Esophagus (tissue), 2 donors: ENCODE data around the gene PDK1. TPM values are rescaled to one million over a fixed set of nuclear protein-coding genes. Genes with fewer than 3 reads are reported as not detected.
"Not testable (repeated sequence)": the region's sequence is repeated elsewhere in the genome, so short reads cannot be mapped to it uniquely, and the experiment has no call there.

Source experiments
- H3K27ac ChIP-seq, 2 donors: one replicate each; pipeline ENCODE4 v1.5.1; 2013; ENCODE audit warnings: low read depth in 2 of 2, mild to moderate bottlenecking in 2 of 2, inconsistent platforms in 1 of 2, low read length in 1 of 2, moderate library complexity in 1 of 2
- H3K27me3 ChIP-seq, 2 donors: one replicate each; pipeline ENCODE4 v1.6.1; 2013; ENCODE audit warnings: low read length in 2 of 2, control low read depth in 1 of 2, mild to moderate bottlenecking in 1 of 2; ENCODE audit not compliant: insufficient read depth in 2 of 2, control insufficient read depth in 1 of 2
- H3K36me3 ChIP-seq, 2 donors: one replicate each; pipeline ENCODE4 v1.6.1; 2013; ENCODE audit warnings: low read length in 1 of 2; ENCODE audit not compliant: control insufficient read depth in 2 of 2, insufficient read depth in 2 of 2
- H3K4me1 ChIP-seq, 2 donors: one replicate each; pipeline ENCODE4 v1.6.1; 2013; ENCODE audit warnings: low read length in 1 of 2; ENCODE audit not compliant: control insufficient read depth in 2 of 2, insufficient read depth in 2 of 2
- H3K4me3 ChIP-seq, 2 donors: one replicate each; pipeline ENCODE4 v1.5.1; 2013; ENCODE audit warnings: low read length in 2 of 2, mild to moderate bottlenecking in 2 of 2, low read depth in 1 of 2, moderate library complexity in 1 of 2
- H3K9me3 ChIP-seq, 2 donors: one replicate each; pipeline ENCODE4 v1.6.1; 2013; ENCODE audit warnings: mild to moderate bottlenecking in 2 of 2, low read depth in 1 of 2, low read length in 1 of 2, moderate library complexity in 1 of 2; ENCODE audit not compliant: control insufficient read depth in 2 of 2, insufficient read depth in 1 of 2
- WGBS, 2 donors: extraction: QIAGEN DNeasy Blood & Tissue Kit; methylation state at CpG; one replicate each; pipeline ENCODE4 v1.1.7; 2013; 5-methylcytosine and 5-hydroxymethylcytosine counted together
- polyA plus RNA-seq, 2 donors: library from polyadenylated mRNA; stranded (reverse); fragments of 200-250 nt; gene quantifications; one replicate each; pipeline ENCODE4 v1.2.3, GENCODE V29; 2013
- donor health status: healthy with polysubstance abuse.
- donor health status: Bipolar disorder and iron deficiency.

Gene PDK1
- polyA plus RNA-seq, 2 donors = 3.7 to 5.4 TPM

DNA sequence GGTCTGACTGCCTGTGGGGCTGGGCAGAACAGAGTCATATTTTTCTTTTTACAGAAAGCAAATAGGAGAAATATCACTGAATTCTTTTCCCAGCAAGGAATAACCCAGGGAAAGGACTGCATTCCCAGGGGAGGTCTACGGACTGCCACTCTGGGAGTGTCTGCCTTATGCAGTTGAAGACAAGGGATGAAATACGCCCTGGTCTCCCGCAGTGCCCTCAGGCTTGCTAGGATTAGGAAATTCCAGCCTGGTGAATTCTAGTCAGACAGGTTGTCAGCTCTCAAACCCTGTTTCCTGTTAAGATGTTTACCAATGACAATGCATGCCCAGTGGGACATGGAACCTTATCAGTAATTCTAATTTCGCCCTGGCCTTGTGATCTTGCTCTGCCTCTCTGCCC lies 30.3 kb upstream of the PDK1 start:
- H3K27me3 ChIP-seq = no peaks in the 10 kb centered on the region
- no peak overlapping the region for H3K4me3 ChIP-seq
- no peaks in the 10 kb centered on the region for H3K4me1 ChIP-seq
- peaks cover 2 to 4% of the 10 kb centered on the region in 2 donors for H3K9me3 ChIP-seq
- no peaks in the 10 kb centered on the region for H3K36me3 ChIP-seq
- no peak overlapping the region for H3K27ac ChIP-seq
- WGBS, 2 donors = 91 to 93% methylated on average over 4 of the region's 4 CpGs

DNA sequence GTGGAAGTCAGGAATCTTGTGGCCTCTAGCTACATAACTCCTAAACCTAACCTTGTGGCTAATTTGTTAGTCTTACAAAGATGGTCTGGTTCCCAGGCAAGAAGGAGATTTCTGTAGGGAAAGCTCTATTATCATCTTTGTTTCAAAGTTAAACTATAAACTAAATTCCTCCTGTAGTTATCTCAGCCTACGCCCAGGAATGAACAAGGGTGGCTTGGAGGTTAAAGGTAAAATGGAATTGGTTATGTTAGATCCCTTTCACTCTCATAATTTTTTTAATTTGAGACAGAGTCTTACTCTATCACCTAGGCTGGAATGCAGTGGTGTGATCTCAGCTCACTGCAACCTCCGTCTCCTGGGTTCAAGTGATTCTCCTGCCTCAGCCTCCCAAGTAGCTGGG lies 24.6 kb upstream of the PDK1 start:
- Histone ChIP-seq H3K36me3 (no peaks in the 10 kb centered on the region), H3K4me1 (no peaks in the 10 kb centered on the region), H3K4me3 (no peak overlapping the region), H3K9me3 (peaks cover under 1 to 2% of the 10 kb centered on the region in 2 donors), H3K27ac (no peak overlapping the region), H3K27me3 (no peaks in the 10 kb centered on the region)
- WGBS, 2 donors = 93 to 94% methylated on average over 2 of the region's 2 CpGs

DNA sequence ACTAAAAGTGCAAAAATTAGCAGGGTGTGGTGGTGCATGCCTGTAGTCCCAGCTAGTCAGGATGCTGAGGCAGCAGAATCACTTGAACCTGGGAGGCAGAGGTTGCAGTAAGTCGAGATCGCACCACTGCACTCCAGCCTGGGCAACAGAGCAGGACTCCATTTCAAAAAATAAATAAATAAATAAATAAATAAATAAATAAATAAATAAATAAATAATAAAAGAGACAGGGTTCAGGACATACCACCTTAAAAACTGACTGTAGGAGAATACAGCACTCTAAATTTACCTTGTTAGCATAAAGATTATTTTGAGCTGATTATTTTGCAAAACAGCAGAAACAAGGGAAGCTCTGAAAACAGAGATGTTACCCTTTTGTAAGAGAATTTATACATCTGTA lies 23.4 kb upstream of the PDK1 start:
- H3K4me1 ChIP-seq, H3K27me3 ChIP-seq: not testable (repeated sequence)
- WGBS, 2 donors = 91 to 100% methylated on average over 2 of the region's 2 CpGs

DNA sequence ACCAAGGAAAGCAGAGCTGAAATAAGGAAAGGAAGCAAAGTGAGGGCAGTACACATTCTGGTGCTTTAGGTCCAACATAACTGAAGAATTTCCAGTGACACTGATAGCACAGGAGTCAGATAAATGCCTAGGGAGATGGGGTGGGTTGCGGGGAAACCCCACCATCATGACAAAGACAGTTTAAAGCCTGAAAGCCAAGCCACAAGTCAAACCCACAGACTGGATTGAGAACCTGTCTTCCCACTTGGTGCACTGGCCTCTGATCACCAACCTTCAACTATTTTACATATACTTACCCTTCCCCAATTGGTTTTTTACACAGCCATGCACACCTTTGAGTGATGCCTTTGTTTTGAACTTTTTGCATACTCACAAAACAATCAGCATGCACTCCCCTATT lies 22.2 kb upstream of the PDK1 start:
- no peaks in the 10 kb centered on the region for H3K9me3 ChIP-seq
- WGBS, 2 donors = 94 to 100% methylated on average over 1 of the region's 1 CpG
- H3K4me3 ChIP-seq = no peak overlapping the region
- H3K27ac ChIP-seq = no peak overlapping the region
- H3K4me1 ChIP-seq = no peaks in the 10 kb centered on the region
- no peaks in the 10 kb centered on the region for H3K27me3 ChIP-seq
- H3K36me3 ChIP-seq = no peaks in the 10 kb centered on the region

More for the DNA sequence above, 23.4 kb upstream of the PDK1 start:
- not testable (repeated sequence) for H3K36me3 ChIP-seq, H3K27ac ChIP-seq, H3K9me3 ChIP-seq, H3K4me3 ChIP-seq

DNA sequence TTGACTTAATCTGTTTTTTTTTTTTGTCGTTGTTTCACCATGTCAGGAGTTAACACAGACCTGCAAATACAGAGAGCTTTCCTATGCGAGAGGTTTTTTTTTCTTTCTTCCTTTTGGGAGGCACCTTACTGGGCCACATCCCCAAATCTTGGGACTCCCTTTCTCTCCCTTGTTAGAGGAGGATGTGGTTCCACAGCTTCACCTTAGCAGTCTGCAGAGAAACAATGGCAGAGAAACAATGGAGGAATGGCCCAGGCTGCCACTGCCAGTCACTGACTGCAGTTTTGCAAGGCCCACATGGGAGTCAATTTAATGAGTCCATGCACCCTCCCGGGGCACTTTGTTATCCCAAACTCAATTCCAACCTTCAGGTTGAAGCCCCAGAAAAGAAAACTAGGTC lies 20.8 kb upstream of the PDK1 start:
- H3K4me1 ChIP-seq = no peaks in the 10 kb centered on the region
- no peaks in the 10 kb centered on the region for H3K36me3 ChIP-seq
- H3K27me3 ChIP-seq = no peaks in the 10 kb centered on the region
- no peak overlapping the region for H3K27ac ChIP-seq
- H3K9me3 ChIP-seq = no peaks in the 10 kb centered on the region
- H3K4me3 ChIP-seq = no peak overlapping the region
- 95% methylated on average over 3 of the region's 3 CpGs for WGBS, 2 donors

DNA sequence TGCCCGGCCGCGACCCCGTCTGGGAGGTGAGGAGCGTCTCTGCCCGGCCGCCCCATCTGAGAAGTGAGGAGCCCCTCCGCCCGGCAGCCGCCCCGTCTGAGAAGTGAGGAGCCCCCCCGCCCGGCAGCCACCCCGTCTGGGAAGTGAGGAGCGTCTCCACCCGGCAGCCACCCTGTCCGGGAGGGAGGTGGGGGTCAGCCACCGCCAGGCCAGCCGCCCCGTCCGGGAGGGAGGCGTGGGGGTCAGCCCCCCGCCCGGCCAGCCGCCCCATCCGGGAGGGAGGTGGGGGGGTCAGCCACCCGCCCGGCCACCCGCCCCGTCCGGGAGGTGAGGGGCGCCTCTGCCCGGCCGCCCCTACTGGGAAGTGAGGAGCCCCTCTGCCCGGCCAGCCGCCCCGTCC lies 18.0 kb upstream of the PDK1 start:
- H3K27ac ChIP-seq, H3K4me3 ChIP-seq, H3K36me3 ChIP-seq, H3K4me1 ChIP-seq, H3K27me3 ChIP-seq, H3K9me3 ChIP-seq: not testable (repeated sequence)
- 95 to 96% methylated on average over 12 to 35 of the region's 37 CpGs for WGBS, 2 donors

DNA sequence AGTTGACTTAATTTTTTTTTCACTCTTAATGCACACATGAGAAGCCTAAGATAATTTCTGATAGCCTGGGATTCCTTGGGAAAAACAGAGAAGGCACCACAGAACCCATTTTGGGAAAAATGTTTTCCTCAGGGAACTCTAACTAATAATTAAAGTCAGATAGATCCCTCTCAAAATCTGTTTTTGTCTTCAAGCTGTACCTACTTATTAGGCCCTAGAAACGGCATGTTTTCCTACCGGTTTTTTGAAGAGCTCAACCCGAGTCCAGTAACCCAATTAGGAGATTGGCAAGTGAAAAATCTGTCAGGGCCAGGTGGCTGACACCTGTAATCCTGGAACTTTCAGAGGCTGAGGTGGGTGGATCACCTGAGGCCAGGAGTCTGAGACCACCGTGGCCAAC lies 16.1 kb upstream of the PDK1 start:
- Histone ChIP-seq H3K9me3 (no peaks in the 10 kb centered on the region), H3K27ac (no peak overlapping the region), H3K27me3 (no peaks in the 10 kb centered on the region), H3K4me3 (no peak overlapping the region), H3K4me1 (no peaks in the 10 kb centered on the region), H3K36me3 (no peaks in the 10 kb centered on the region)
- WGBS, 2 donors = 74 to 92% methylated on average over 4 of the region's 4 CpGs

DNA sequence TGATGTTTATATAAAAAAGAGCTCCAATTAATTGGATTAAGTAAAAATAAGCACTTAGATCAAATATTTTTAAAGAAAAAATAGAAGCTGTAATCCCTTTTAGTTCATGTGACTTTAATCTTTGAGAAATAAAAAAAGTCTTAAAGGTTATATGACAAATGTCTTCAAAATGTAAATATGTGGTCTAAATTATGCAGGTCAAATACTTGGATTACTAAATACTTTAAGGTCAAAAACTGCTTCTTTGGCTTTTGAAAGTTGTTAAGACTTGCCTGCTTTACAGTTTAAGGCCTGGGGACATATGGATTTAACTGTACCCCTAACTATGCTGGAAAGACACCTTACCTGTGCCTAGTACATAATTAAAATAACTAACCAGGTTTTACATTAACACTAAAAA lies 15.5 kb upstream of the PDK1 start:
- H3K4me1 ChIP-seq = no peaks in the 10 kb centered on the region

DNA sequence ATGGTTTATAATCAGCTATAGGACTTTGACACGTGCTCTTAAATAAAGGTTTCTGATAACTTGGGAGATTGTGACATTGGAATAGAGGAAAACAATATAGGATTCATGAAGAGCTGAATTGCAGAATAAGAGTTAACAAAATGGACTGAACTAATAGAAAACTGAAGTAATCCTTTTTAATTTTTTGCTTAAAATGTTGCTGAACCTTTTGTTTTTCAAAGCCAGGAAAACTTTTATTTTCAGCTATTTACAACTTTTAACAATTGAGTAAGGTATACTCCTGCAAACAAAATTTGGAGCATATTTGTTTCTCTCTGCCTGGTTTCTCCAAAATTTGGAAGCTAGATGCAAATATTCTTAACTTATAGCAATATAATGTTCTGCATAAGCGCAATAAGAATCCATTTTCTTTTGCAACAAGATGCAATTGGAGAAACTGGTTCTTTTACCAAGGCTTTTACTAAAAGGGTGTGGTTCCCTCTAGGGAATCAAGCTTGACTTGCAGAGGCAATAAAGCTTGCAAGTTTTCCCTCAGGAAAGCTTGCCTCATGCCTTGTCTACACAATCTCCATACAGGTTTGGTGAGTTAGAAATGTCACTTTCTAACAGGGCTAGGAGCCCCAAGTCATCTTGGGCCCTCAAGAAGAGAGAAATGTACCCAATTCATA lies 10.3 kb upstream of the PDK1 start:
- Histone ChIP-seq H3K27me3 (no peaks in the 10 kb centered on the region), H3K4me3 (no peak overlapping the region), H3K36me3 (no peaks in the 10 kb centered on the region), H3K27ac (peak overlapping the region in 1 of 2 donors; percentile 42), H3K4me1 (no peaks in the 10 kb centered on the region), H3K9me3 (no peaks in the 10 kb centered on the region)
- 67 to 82% methylated on average over 2 of the region's 2 CpGs for WGBS, 2 donors

More for the DNA sequence above, 15.5 kb upstream of the PDK1 start:
- H3K27me3 ChIP-seq = no peaks in the 10 kb centered on the region
- H3K27ac ChIP-seq = no peak overlapping the region
- no peak overlapping the region for H3K4me3 ChIP-seq
- no peaks in the 10 kb centered on the region for H3K9me3 ChIP-seq
- H3K36me3 ChIP-seq = no peaks in the 10 kb centered on the region

DNA sequence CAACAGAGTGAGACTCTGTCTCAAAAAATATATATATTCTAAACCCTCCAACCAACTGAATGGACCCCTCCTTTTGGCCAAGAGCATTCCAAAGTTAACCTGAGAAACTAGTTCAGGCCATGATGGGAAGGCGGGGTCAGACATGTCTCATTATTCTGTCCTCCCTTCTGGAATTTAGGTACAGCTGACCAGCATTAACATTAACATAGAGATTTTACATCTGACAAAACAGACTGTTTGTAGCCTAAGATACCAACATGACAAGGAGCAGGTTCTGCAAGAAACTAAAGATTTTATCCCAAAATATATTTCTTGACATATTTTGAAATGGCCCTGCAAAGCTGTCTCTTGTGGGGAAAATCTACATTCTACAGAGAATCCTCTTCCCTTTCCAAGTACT lies 6.8 kb upstream of the PDK1 start:
- Histone ChIP-seq H3K4me1 (no peaks in the 10 kb centered on the region), H3K27ac (no peak overlapping the region), H3K27me3 (no peaks in the 10 kb centered on the region), H3K9me3 (no peaks in the 10 kb centered on the region), H3K4me3 (no peak overlapping the region), H3K36me3 (no peaks in the 10 kb centered on the region)
- WGBS, 2 donors = 96 to 100% methylated on average over 1 of the region's 1 CpG
